H1 (cell line): ENCODE results near the gene GMPR. TPM values are rescaled to one million over a fixed set of nuclear protein-coding genes. Genes with fewer than 3 reads are reported as not detected.

Experiments
- EP300 ChIP-seq, 2 experiments: IDR thresholded peaks; 1 replicate in 1 of 2; 2 replicates in 1 of 2; pipeline ENCODE4 v1.6.1; 2011 to 2012; ENCODE audit warnings: low read depth in 2 of 2, low read length in 2 of 2, mild to moderate bottlenecking in 2 of 2, borderline replicate concordance in 1 of 2, inconsistent platforms in 1 of 2, moderate library complexity in 1 of 2
- GABPA ChIP-seq: IDR thresholded peaks from 2 replicates; pipeline ENCODE4 v1.6.1; 2011; ENCODE audit warnings: mild to moderate bottlenecking, low read length, moderate library complexity, borderline replicate concordance; ENCODE audit not compliant: insufficient read depth
- HDAC6 ChIP-seq: IDR thresholded peaks from one replicate; pipeline ENCODE4 v1.7.1; 2012; ENCODE audit warnings: low read depth, mild to moderate bottlenecking, inconsistent platforms, low read length, moderate library complexity
- JUN ChIP-seq: IDR thresholded peaks from 2 replicates; pipeline ENCODE4 v1.6.1; 2011; ENCODE audit warnings: low read depth, mild to moderate bottlenecking, improper control_type of control experiment, low read length
- SAP30 ChIP-seq: fragments of 300-600 bp; sonication (generic); IDR thresholded peaks from 2 replicates; pipeline ENCODE4 v1.7.1; 2012; ENCODE audit warnings: low read length, moderate library complexity, mild to moderate bottlenecking, inconsistent platforms; ENCODE audit not compliant: insufficient read depth, insufficient replicate concordance
- TAF1 ChIP-seq: IDR thresholded peaks from 2 replicates; pipeline ENCODE4 v1.6.1; 2011; ENCODE audit warnings: mild to moderate bottlenecking, low read depth, low read length
- YY1 ChIP-seq: IDR thresholded peaks from 2 replicates; pipeline ENCODE4 v1.6.1; 2011; ENCODE audit warnings: low read depth, mild to moderate bottlenecking, low read length
- polyA plus RNA-seq, 7 experiments: library from polyadenylated mRNA; depleted of rRNA in 3 of 7; stranded (reverse) in 5 of 7; unstranded in 2 of 7; fragments of >200 nt in 5 of 7; fragments of 200-250 nt in 2 of 7; gene quantifications; 1 replicate in 5 of 7; 2 replicates in 1 of 7; 4 replicates in 1 of 7; pipeline versions ENCODE4 v1.2.1 to v1.2.3, GENCODE V29; 2011 to 2013; ENCODE audit warnings: missing spikeins in 2 of 7, mixed read lengths in 2 of 7
- total RNA-seq: library from RNA; stranded (reverse); fragmentation: NEBNext Ultra II Directional; extraction: Animal tissue kit (Norgen Biotek cat#: 25700); gene quantifications from 2 replicates; pipeline ENCODE4 v1.2.1, GENCODE V29; 2021

Gene GMPR
- total and polyA plus RNA-seq, 2 of the 8 experiments (the other 6 are each of a cell fraction or from before 2014, with no cell fraction given): 0.99 to 1.2 TPM

GRCh38 chr6:16244869-16245451, 6.6 kb downstream of the GMPR start (continued):
- TF ChIP-seq YY1: no peak
- TF ChIP-seq SAP30: no peak
- TF ChIP-seq EP300 (IDR thresholded peaks at IDR 0.05; ENCODE audit: borderline replicate concordance in 1 of 2, low read depth in 2 of 2, low read length in 2 of 2): no peak
- no peak for TF ChIP-seq HDAC6
- TF ChIP-seq TAF1: no peak
- no peak for TF ChIP-seq GABPA
- TF ChIP-seq JUN: no peak
